Smooth muscle cell (in vitro differentiated cells): ENCODE results near the gene ZFHX3. TPM values are rescaled to one million over a fixed set of nuclear protein-coding genes. Genes with fewer than 3 reads are reported as not detected.

ENCODE experiments used
- DNase-seq: peaks from one replicate; lab custom pipeline; 2025; ENCODE audit not compliant: unreplicated experiment; lab: John Stamatoyannopoulos, UW
- H2AFZ ChIP-seq: fragments of 200-600 bp; sonication (generic); 2 replicates; pipeline ENCODE4 v1.6.0; 2016; ENCODE audit warnings: antibody characterized with exemption, low read depth, mild to moderate bottlenecking
- H3F3A ChIP-seq: fragments of 200-600 bp; sonication (generic); 2 replicates; pipeline ENCODE4 v1.6.0; 2017; ENCODE audit warnings: antibody characterized with exemption, low read depth
- H3K27ac ChIP-seq: fragments of 200-600 bp; sonication (generic); 2 replicates; pipeline ENCODE4 v1.5.1; 2016; ENCODE audit warnings: low read depth, mild to moderate bottlenecking
- H3K27me3 ChIP-seq: fragments of 200-600 bp; sonication (generic); 2 replicates; pipeline ENCODE4 v1.6.1; 2016; ENCODE audit warnings: low read depth, mild to moderate bottlenecking
- H3K36me3 ChIP-seq: fragments of 200-600 bp; sonication (generic); 2 replicates; pipeline ENCODE4 v1.5.1; 2016; ENCODE audit warnings: low read depth
- H3K4me1 ChIP-seq: fragments of 200-600 bp; sonication (generic); 2 replicates; pipeline ENCODE4 v1.5.1; 2016; ENCODE audit warnings: low read depth
- H3K4me2 ChIP-seq: fragments of 200-600 bp; sonication (generic); 2 replicates; pipeline ENCODE4 v1.6.0; 2016; ENCODE audit warnings: mild to moderate bottlenecking
- H3K4me3 ChIP-seq: fragments of 200-600 bp; sonication (generic); 2 replicates; pipeline ENCODE4 v1.5.1; 2016; ENCODE audit warnings: mild to moderate bottlenecking
- H3K79me2 ChIP-seq: fragments of 200-600 bp; sonication (generic); 2 replicates; pipeline ENCODE4 v1.6.0; 2016; ENCODE audit warnings: low read depth, mild to moderate bottlenecking
- H3K9ac ChIP-seq: fragments of 200-600 bp; sonication (generic); 2 replicates; pipeline ENCODE4 v1.6.0; 2016; ENCODE audit warnings: low read depth
- H3K9me3 ChIP-seq: fragments of 200-600 bp; sonication (generic); replicated peaks from 2 replicates; pipeline ENCODE4 v1.5.1; 2016; ENCODE audit warnings: low read depth
- H4K20me1 ChIP-seq: fragments of 200-600 bp; sonication (generic); 2 replicates; pipeline ENCODE4 v1.6.0; 2016; ENCODE audit warnings: low read depth
- CTCF ChIP-seq: fragments of 200-600 bp; sonication (generic); IDR thresholded peaks from 2 replicates; pipeline ENCODE4 v1.5.1; 2017; ENCODE audit warnings: borderline replicate concordance, mild to moderate bottlenecking, antibody characterized with exemption; ENCODE audit not compliant: insufficient read depth, poor library complexity, severe bottlenecking
- WGBS: methylation state at CpG from one replicate; pipeline ENCODE4 v1.1.7; 2016; ENCODE audit warnings: low lambda C conversion rate; 5-methylcytosine and 5-hydroxymethylcytosine counted together
- polyA plus RNA-seq: library from polyadenylated mRNA; unstranded; fragments of >200 nt; fragmentation: Nextera tagmentation; extraction: Ambion mirVana; gene quantifications from 2 replicates; pipeline ENCODE4 v1.2.1, GENCODE V29; 2016
- total RNA-seq: library from RNA; depleted of rRNA; stranded (reverse); fragments of >200 nt; gene quantifications from 2 replicates; pipeline ENCODE4 v1.2.3, GENCODE V29; 2014

Gene ZFHX3
- total and polyA plus RNA-seq, 2 experiments from 2014 or later: 3.1 to 9.8 TPM

- WGBS: 58% methylated on average over 3 of the region's 3 CpGs
- Histone ChIP-seq H3K79me2 (peaks cover 14% of the 10 kb centered on the region), H3K27ac (no peak overlapping the region), H3F3A (peaks cover 2% of the 10 kb centered on the region), H4K20me1 (no peaks in the 10 kb centered on the region), H3K9me3 (no peaks in the 10 kb centered on the region), H3K27me3 (peaks cover 75% of the 10 kb centered on the region), H3K9ac (no peak overlapping the region), H2AFZ (no peak overlapping the region), H3K36me3 (no peaks in the 10 kb centered on the region), H3K4me2 (peak overlapping the region; percentile 86), H3K4me3 (peak overlapping the region; percentile 41), H3K4me1 (peaks cover 60% of the 10 kb centered on the region)
- no peak for DNase-seq
- no peak for TF ChIP-seq CTCF
Measured at GRCh38 chr16:73062001-73062616, 14.2 kb upstream of the ZFHX3 start.

GRCh38 chr16:73060892-73061490, 13.1 kb upstream of the ZFHX3 start:
- no peaks in the 10 kb centered on the region for H3K9me3 ChIP-seq
- no peak overlapping the region for H3K27ac ChIP-seq
- no peak overlapping the region for H3K9ac ChIP-seq
- H3K4me1 ChIP-seq: peaks cover 60% of the 10 kb centered on the region
- H3K4me3 ChIP-seq: no peak overlapping the region
- H4K20me1 ChIP-seq: no peaks in the 10 kb centered on the region
- no peaks in the 10 kb centered on the region for H3K36me3 ChIP-seq
- no peak overlapping the region for H3K4me2 ChIP-seq
- no peak for TF ChIP-seq CTCF
- peaks cover 66% of the 10 kb centered on the region for H3K27me3 ChIP-seq
- H3F3A ChIP-seq: peaks cover 10% of the 10 kb centered on the region
- WGBS: 55% methylated on average over 4 of the region's 4 CpGs
- H2AFZ ChIP-seq: no peak overlapping the region
- DNase-seq: no peak
- H3K79me2 ChIP-seq: peaks cover 25% of the 10 kb centered on the region

GRCh38 chr16:73059779-73060615, 12.1 kb upstream of the ZFHX3 start:
- H3K4me1 ChIP-seq: peaks cover 62% of the 10 kb centered on the region
- no peak overlapping the region for H2AFZ ChIP-seq
- TF ChIP-seq CTCF: no peak
- H3K36me3 ChIP-seq: no peaks in the 10 kb centered on the region
- H3K79me2 ChIP-seq: peaks cover 25% of the 10 kb centered on the region
- H3K9me3 ChIP-seq: no peaks in the 10 kb centered on the region
- H3K27ac ChIP-seq: no peak overlapping the region
- H3F3A ChIP-seq: peaks cover 13% of the 10 kb centered on the region
- H4K20me1 ChIP-seq: no peaks in the 10 kb centered on the region
- H3K4me3 ChIP-seq: peak overlapping the region; percentile 87
- no peak for DNase-seq
- H3K4me2 ChIP-seq: peak overlapping the region; percentile 85
- H3K9ac ChIP-seq: peak overlapping the region; percentile 12
- H3K27me3 ChIP-seq: peaks cover 56% of the 10 kb centered on the region
- WGBS: 49% methylated on average over 10 of the region's 10 CpGs
